NT2/D1 (cell line): Measurements from ENCODE around the gene MANEAL.

ENCODE experiments used
- DNase-seq: peaks from one replicate; pipeline ENCODE4 v3.0.0-alpha.2; 2011; ENCODE audit warnings: low read depth, low spot score
- H3K27me3 ChIP-seq: 2 replicates; pipeline ENCODE4 v1.6.0; 2011; ENCODE audit warnings: mild to moderate bottlenecking; ENCODE audit not compliant: insufficient read length, insufficient read depth
- H3K36me3 ChIP-seq: 2 replicates; pipeline ENCODE4 v1.6.1; 2011; ENCODE audit warnings: mild to moderate bottlenecking, low read length, mixed read lengths; ENCODE audit not compliant: insufficient read depth, insufficient read length
- H3K4me1 ChIP-seq: 2 replicates; pipeline ENCODE4 v1.5.1; 2011; ENCODE audit not compliant: insufficient read depth, insufficient read length
- H3K4me3 ChIP-seq: 2 replicates; pipeline ENCODE4 v1.5.1; 2011; ENCODE audit warnings: low read depth; ENCODE audit not compliant: insufficient read length
- H3K9ac ChIP-seq: 2 replicates; pipeline ENCODE4 v1.6.0; 2011; ENCODE audit warnings: low read depth; ENCODE audit not compliant: insufficient read length
- H3K9me3 ChIP-seq: 2 replicates; pipeline ENCODE4 v1.5.1; 2011; ENCODE audit warnings: mild to moderate bottlenecking, low read length; ENCODE audit not compliant: insufficient read depth
- SUZ12 ChIP-seq: IDR thresholded peaks from 2 replicates; pipeline ENCODE4 v1.6.1; 2011; ENCODE audit not compliant: insufficient read length, insufficient read depth; ENCODE audit errors: extremely low read depth
- YY1 ChIP-seq: IDR thresholded peaks from 2 replicates; pipeline ENCODE4 v1.6.1; 2011; ENCODE audit not compliant: insufficient read length, insufficient read depth
- ZNF274 ChIP-seq: IDR thresholded peaks from 2 replicates; pipeline ENCODE4 v1.6.1; 2011; ENCODE audit warnings: mild to moderate bottlenecking, low read depth, low read length

Gene MANEAL

GRCh38 chr1:37755951-37756560, 37.6 kb upstream of the MANEAL start:
- H3K9me3 ChIP-seq, result no peaks in the 10 kb centered on the region
- TF ChIP-seq SUZ12, result no peak
- TF ChIP-seq ZNF274, result no peak
- no peak for TF ChIP-seq YY1
- H3K36me3 ChIP-seq, result no peaks in the 10 kb centered on the region
- peaks cover 12% of the 10 kb centered on the region for H3K4me1 ChIP-seq
- no peak for DNase-seq
- peaks cover 86% of the 10 kb centered on the region for H3K27me3 ChIP-seq
- H3K9ac ChIP-seq, result no peak overlapping the region
- no peak overlapping the region for H3K4me3 ChIP-seq

GRCh38 chr1:37759451-37759850, 34.2 kb upstream of the MANEAL start:
- no peak for TF ChIP-seq YY1
- Histone ChIP-seq H3K4me1 (peaks cover 10% of the 10 kb centered on the region), H3K4me3 (no peak overlapping the region), H3K9ac (no peak overlapping the region), H3K27me3 (peaks cover 88% of the 10 kb centered on the region), H3K9me3 (no peaks in the 10 kb centered on the region), H3K36me3 (no peaks in the 10 kb centered on the region)
- DNase-seq, result no peak

- Histone ChIP-seq H3K4me3 (no peak overlapping the region), H3K27me3 (peaks cover 99% of the 10 kb centered on the region), H3K4me1 (peaks cover 8% of the 10 kb centered on the region), H3K36me3 (no peaks in the 10 kb centered on the region), H3K9ac (no peak overlapping the region), H3K9me3 (no peaks in the 10 kb centered on the region)
- DNase-seq, result no peak
- no peak for TF ChIP-seq SUZ12
- TF ChIP-seq YY1, result no peak
- TF ChIP-seq ZNF274, result no peak
These were observed 32.1 kb upstream of the MANEAL start for GRCh38 chr1:37761416-37762095.

- Histone ChIP-seq H3K4me3 (no peak overlapping the region), H3K27me3 (peaks cover 99% of the 10 kb centered on the region), H3K4me1 (peaks cover 15% of the 10 kb centered on the region), H3K9ac (no peak overlapping the region), H3K36me3 (no peaks in the 10 kb centered on the region), H3K9me3 (no peaks in the 10 kb centered on the region)
- TF ChIP-seq ZNF274 (no peak), SUZ12 (no peak)
- no peak for DNase-seq
These were observed 31.1 kb upstream of the MANEAL start for GRCh38 chr1:37762516-37762915.

GRCh38 chr1:37763791-37764413, 29.7 kb upstream of the MANEAL start:
- no peak for DNase-seq
- Histone ChIP-seq H3K27me3 (peaks cover 97% of the 10 kb centered on the region), H3K9ac (no peak overlapping the region), H3K4me1 (peaks cover 15% of the 10 kb centered on the region), H3K9me3 (no peaks in the 10 kb centered on the region), H3K4me3 (no peak overlapping the region), H3K36me3 (no peaks in the 10 kb centered on the region)
- no peak for TF ChIP-seq ZNF274
- no peak for TF ChIP-seq YY1
- no peak for TF ChIP-seq SUZ12

GRCh38 chr1:37764414-37764825, 29.2 kb upstream of the MANEAL start:
- DNase-seq, result peak; percentile 76
- H3K4me3 ChIP-seq, result no peak overlapping the region

GRCh38 chr1:37764888-37765441, 28.7 kb upstream of the MANEAL start, which contains the start of gene EPHA10:
Gene EPHA10, minus strand, starts transcription at chr1:37765120. Its CDS starts 54 bp downstream, at chr1:37765066.
- Histone ChIP-seq H3K27me3 (peaks cover 97% of the 10 kb centered on the region), H3K9ac (no peak within 1 kb of the TSS)

More at GRCh38 chr1:37764414-37764825, 29.2 kb upstream of the MANEAL start:
- Histone ChIP-seq H3K36me3 (no peaks in the 10 kb centered on the region), H3K27me3 (peaks cover 97% of the 10 kb centered on the region), H3K4me1 (peaks cover 15% of the 10 kb centered on the region), H3K9ac (no peak overlapping the region), H3K9me3 (no peaks in the 10 kb centered on the region)
- TF ChIP-seq SUZ12, result peak; percentile 96
- TF ChIP-seq YY1, result no peak

More at GRCh38 chr1:37764888-37765441, 28.7 kb upstream of the MANEAL start, which contains the start of gene EPHA10:
- TF ChIP-seq SUZ12 (no peak), ZNF274 (no peak), YY1 (no peak)
- Histone ChIP-seq H3K4me1 (peaks cover 15% of the 10 kb centered on the region), H3K36me3 (no peaks in the 10 kb centered on the region), H3K4me3 (no peak within 1 kb of the TSS), H3K9me3 (no peaks in the 10 kb centered on the region)
- no peak for DNase-seq
